Activated CD8-positive, alpha-beta memory T cell treated with anti-CD3 and anti-CD28 coated beads, Interleukin-2, amount 50 U/mL, for 48 hours (primary cell): ENCODE results near the gene UPK3B.
A peak's percentile ranks its signal among the peaks of the same experiment; 100 is the strongest.
"Not testable (repeated sequence)": the region's sequence is repeated elsewhere in the genome, so short reads cannot be mapped to it uniquely, and the experiment has no call there.

ENCODE experiments used
- DNase-seq: peaks from one replicate; pipeline ENCODE4 v3.0.0-alpha.2; 2020

Gene UPK3B

GRCh38 chr7:76495717-76496116 lies 14.6 kb upstream of the UPK3B start:
- not testable (repeated sequence) for DNase-seq

GRCh38 chr7:76497918-76498582 lies 12.3 kb upstream of the UPK3B start:
- not testable (repeated sequence) for DNase-seq

- DNase-seq: not testable (repeated sequence)
Observed at GRCh38 chr7:76498583-76499200, 11.7 kb upstream of the UPK3B start.

- not testable (repeated sequence) for DNase-seq
Observed at GRCh38 chr7:76499201-76499923, 11.0 kb upstream of the UPK3B start.

GRCh38 chr7:76499924-76500241 lies 10.5 kb upstream of the UPK3B start:
- DNase-seq: not testable (repeated sequence)

DNA sequence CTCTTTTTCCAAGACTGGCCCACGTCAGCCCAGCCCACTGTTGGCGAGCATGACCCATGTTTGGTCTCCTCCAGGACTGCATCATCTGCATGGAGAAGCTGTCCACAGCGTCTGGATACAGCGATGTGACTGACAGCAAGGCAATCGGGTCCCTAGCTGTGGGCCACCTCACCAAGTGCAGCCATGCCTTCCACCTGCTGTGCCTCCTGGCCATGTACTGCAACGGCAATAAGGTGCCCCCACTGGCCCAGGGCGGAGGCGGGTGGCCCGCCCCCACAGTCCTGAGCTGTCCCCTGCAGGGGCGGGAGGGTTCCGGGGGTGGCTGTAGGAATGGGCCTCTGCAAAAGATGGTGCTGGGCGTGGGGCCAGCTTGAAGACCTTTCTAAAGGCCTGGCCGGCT lies 8.1 kb upstream of the UPK3B start:
- not testable (repeated sequence) for DNase-seq

- DNase-seq: peak; percentile 33
Observed at GRCh38 chr7:76502836-76503235, 7.5 kb upstream of the UPK3B start.

DNA sequence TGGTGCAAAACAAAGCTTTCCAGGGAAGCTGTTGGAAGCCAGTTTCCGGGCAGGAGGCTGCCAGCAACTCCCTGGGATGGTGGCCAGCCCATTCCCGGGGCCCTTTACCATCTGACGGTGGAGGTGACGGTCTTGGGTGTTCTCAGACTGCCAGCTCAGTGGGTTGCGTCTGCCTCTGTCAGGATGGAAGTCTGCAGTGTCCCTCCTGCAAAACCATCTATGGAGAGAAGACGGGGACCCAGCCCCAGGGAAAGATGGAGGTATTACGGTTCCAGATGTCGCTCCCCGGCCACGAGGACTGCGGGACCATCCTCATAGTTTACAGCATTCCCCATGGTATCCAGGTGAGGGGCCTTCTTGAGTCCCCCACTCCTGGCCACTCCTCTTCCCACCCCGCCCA lies 7.1 kb upstream of the UPK3B start:
- not testable (repeated sequence) for DNase-seq

DNA sequence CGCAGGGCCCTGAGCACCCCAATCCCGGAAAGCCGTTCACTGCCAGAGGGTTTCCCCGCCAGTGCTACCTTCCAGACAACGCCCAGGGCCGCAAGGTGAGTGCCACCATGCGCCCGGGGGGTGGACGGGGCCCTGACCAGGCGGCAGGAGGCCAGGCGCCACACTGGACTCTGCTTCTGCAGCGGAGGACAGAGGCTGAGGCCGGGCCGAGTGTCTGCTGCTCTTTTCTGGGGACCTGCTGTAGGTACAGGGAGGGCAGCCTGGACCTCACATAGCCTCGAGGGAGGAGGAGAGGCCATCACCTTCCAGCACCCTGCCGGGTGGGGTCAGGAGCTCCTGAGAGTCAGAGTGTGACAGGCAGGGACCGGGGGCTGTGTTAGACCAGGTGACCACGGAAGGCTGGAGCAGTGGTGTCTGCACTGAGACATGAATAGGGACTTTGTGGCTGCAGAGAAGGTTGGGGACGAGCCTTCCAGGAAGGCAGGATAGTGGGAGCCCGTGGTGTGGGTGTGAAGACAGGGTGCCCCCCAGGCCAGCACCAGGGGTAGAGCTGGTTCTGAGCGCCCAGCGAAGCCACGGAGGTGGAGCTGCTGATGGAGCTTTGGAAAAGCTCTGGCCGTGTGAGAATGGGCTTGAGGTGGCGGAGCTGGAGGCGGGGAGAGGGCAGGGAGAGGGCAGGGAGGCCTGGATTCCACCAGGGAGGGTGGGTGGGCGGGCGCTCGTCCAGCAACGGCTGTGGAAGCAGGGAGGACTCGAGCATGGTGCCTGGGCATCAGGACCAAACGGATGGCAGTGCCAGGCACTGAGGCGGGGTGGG lies 5.8 kb upstream of the UPK3B start:
- not testable (repeated sequence) for DNase-seq

DNA sequence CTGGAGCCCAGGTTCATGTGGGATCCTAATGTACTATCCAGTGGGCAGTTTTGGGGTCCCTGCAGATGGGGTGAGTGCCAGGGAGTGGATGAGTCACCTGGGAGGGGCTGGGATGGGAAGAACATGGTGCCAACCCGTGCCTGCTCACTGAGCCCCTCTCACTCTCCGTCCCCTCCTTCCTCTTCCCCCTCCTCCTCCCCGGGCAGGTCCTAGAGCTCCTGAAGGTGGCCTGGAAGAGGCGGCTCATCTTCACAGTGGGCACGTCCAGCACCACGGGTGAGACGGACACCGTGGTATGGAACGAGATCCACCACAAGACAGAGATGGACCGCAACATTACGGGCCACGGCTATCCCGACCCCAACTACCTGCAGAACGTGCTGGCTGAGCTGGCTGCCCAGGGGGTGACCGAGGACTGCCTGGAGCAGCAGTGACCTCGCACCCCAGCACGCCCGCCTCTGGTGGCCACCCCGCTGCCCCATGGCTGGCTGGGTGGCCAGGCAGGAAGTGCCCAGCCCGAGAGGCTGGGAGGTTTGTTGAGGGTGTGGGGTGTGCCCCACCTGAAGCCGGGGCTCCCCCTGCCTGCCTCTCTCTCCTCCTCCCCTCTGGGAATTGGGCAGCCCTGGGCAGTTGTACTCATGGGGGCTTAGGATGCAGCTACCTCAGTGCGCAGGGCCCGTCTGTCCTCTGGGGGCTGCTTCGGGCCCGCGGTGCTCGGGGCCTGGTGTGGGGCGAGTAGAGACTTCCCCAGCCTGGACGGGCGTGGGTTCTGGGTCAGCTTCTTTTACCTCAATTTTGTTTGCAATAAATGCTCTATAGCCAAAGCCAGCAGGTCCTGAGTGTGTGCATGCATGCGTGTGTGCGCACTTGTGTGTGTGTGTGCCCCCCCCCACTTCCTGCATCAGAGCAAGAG lies 4.9 kb upstream of the UPK3B start:
- DNase-seq: no peak

DNA sequence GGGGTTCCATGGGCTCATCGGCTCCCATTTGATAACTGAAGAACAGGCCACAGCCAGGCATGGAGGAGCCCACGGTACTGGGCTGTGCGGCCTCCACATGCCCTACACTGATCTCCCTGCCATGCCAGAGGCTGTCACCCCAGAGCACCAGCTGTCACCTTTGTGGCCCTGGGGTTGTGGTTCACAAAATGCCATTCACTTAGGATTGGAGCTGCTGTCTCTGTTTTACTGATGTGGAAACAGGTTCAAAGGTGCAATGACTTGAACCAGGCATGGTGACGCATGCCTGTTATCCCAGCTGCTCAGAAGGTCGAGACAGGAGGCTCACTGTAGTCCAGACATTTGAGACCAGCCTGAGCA lies 4.3 kb upstream of the UPK3B start:
- DNase-seq: no peak

GRCh38 chr7:76506643-76507042 lies 3.7 kb upstream of the UPK3B start:
- DNase-seq: not testable (repeated sequence)

DNA sequence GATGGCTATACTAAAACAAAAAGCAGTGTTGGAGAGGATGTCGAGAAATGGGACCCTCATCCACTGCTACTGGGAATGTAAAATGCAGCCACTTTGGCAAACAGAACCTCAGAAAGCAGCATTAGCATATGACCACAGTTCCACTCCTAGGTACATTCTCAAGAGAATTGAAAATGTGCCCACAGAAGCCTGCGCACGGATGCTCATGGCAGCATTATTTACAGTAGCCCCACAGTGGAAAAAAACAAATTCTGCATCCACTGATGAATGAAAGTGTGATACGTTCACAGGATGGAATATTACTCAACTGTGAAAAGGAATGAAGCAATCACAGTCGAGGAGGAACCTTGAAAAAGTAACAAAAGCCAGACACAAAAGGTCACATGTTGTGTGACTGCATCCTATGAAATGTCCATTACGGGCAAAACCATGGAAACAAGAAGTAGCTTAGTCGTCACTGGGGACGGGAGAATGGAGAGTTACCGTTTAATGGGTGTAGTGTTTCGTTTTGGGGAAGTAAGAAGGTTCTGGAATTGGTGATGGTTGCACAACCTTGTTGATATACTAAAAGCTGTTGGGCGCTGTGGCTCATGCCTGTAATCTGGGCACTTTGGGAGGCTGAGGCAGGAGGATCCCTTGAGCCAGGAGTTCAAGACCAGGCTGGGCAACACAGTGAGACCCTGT lies 2.5 kb upstream of the UPK3B start:
- DNase-seq: no peak

DNA sequence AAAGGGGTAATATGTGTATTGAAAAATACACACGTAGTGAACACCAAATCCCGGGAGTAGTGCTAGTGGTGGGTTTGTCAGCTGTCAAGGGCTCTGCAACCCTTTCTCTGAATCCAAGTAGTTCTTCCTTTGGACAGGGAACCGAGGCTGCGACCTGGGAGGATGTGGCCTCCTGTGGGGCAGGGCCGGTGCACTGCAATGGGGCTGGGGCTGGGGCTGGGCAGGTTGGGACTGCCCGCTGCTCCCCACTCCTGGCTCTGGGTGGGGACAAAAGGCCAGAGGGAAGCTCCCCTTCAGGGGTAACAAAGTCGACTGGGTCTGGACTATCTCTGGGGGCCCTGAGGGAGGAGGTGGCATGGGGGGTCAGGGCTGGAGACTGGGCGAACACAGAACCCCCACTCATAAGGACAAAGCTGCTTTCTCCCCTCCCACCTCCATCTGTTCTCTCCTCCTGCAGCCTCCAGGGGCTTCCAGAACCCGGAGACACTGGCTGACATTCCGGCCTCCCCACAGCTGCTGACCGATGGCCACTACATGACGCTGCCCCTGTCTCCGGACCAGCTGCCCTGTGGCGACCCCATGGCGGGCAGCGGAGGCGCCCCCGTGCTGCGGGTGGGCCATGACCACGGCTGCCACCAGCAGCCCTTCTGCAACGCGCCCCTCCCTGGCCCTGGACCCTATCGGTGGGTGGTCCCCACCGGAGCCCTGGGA lies 1.0 kb downstream of the UPK3B start:
- DNase-seq: not testable (repeated sequence)

DNA sequence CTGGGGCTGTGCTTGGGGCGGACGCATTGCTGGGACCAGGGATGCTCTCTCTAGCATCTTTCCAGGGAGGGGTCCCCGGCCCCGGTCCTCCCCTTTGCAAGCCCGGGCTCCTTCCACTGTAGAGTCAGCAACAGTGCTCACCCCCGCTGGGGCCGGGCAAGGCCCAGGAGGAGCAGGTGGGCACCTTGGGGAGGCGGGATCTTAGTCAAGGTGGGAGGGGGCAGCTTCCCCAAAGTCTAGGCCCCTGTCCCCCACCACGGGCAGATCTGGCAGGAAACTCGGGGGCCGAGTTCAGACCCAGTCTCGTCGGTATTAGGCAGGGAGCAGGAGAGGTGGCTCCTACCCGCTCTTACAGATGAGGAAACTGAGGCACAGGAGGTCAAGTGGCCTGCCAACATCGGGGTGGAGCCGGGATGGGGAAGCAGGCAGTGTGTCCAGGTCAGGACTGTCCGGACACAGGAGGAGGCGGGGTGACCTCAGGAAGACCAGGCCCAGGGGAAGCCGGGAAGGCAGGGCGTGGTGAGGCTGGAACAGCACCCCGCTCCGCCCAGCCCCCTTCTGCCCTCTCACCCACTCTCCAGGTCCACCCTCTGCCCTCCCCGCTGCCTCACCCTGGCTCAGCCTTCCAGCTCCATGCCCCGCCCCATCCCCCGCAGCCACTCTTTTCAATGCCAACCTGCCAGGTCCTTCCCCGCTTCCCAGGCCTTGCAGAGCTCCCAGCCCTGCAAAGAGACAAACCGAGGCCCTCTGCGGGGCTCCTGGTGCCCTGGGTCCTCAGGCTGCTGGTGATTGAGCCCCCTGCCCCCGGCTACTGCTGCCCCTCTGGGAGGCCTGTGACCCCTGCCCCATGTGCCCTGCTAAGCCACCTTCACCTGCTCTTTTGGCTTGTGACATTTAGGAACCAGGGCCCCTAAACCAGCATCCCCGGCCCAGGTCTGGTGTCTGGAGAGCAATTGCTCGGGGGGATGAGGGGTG lies 1.8 kb downstream of the UPK3B start:
- DNase-seq: not testable (repeated sequence)

- DNase-seq: no peak
Observed at GRCh38 chr7:76512941-76513816, 2.8 kb downstream of the UPK3B start.

- no peak for DNase-seq
Observed at GRCh38 chr7:76513817-76514799, 3.8 kb downstream of the UPK3B start.
